ENCODE results near the gene MN1.

Gene MN1

GRCh38 chr22:27801616-27802345, at the start of gene MN1:
Gene MN1, minus strand, starts transcription at chr22:27801756. Its CDS starts 1,213 bp downstream, at chr22:27800543.
- DNase-seq: peak; percentile 48 to 80

- no peak for DNase-seq
These were observed 48.5 kb upstream of the MN1 start for GRCh38 chr22:27850000-27850521.

- no peak for DNase-seq
These were observed 46.4 kb upstream of the MN1 start for GRCh38 chr22:27848005-27848404.

- no peak for DNase-seq
These were observed 45.4 kb upstream of the MN1 start for GRCh38 chr22:27846910-27847309.

- DNase-seq: no peak
These were observed 44.7 kb upstream of the MN1 start for GRCh38 chr22:27846248-27846757.

GRCh38 chr22:27845644-27846043, 44.1 kb upstream of the MN1 start:
- no peak for DNase-seq

GRCh38 chr22:27844656-27845591, 43.4 kb upstream of the MN1 start:
- no peak for DNase-seq

- DNase-seq: no peak
These were observed 42.7 kb upstream of the MN1 start for GRCh38 chr22:27844256-27844655.

- no peak for DNase-seq
These were observed 41.9 kb upstream of the MN1 start for GRCh38 chr22:27843441-27843840.

- DNase-seq: no peak
These were observed 41.3 kb upstream of the MN1 start for GRCh38 chr22:27842669-27843431.

GRCh38 chr22:27842201-27842600, 40.6 kb upstream of the MN1 start:
- DNase-seq: no peak

- DNase-seq: no peak
These were observed 38.9 kb upstream of the MN1 start for GRCh38 chr22:27840436-27840835.

GRCh38 chr22:27839057-27839660, 37.6 kb upstream of the MN1 start:
- DNase-seq: no peak

GRCh38 chr22:27836181-27836580, 34.6 kb upstream of the MN1 start:
- no peak for DNase-seq

GRCh38 chr22:27835446-27835845, 33.9 kb upstream of the MN1 start:
- no peak for DNase-seq

GRCh38 chr22:27834364-27835185, 33.0 kb upstream of the MN1 start:
- DNase-seq: no peak

GRCh38 chr22:27833803-27834202, 32.2 kb upstream of the MN1 start:
- DNase-seq: no peak

GRCh38 chr22:27832606-27833005, 31.1 kb upstream of the MN1 start:
- no peak for DNase-seq

GRCh38 chr22:27829620-27830019, 28.1 kb upstream of the MN1 start:
- DNase-seq: no peak

- DNase-seq: no peak
These were observed 26.3 kb upstream of the MN1 start for GRCh38 chr22:27827604-27828587.

Measured in bone marrow (tissue), 2 donors.